ENCODE data around the gene ISY1. TPM values are rescaled to one million over a fixed set of nuclear protein-coding genes. Genes with fewer than 3 reads are reported as not detected.
"Not testable (repeated sequence)": the region's sequence is repeated elsewhere in the genome, so short reads cannot be mapped to it uniquely, and the experiment has no call there.

ISY1 gene
- total and polyA plus RNA-seq, 5 experiments from 2014 or later = 47.1 to 119 (median 101) TPM

DNA sequence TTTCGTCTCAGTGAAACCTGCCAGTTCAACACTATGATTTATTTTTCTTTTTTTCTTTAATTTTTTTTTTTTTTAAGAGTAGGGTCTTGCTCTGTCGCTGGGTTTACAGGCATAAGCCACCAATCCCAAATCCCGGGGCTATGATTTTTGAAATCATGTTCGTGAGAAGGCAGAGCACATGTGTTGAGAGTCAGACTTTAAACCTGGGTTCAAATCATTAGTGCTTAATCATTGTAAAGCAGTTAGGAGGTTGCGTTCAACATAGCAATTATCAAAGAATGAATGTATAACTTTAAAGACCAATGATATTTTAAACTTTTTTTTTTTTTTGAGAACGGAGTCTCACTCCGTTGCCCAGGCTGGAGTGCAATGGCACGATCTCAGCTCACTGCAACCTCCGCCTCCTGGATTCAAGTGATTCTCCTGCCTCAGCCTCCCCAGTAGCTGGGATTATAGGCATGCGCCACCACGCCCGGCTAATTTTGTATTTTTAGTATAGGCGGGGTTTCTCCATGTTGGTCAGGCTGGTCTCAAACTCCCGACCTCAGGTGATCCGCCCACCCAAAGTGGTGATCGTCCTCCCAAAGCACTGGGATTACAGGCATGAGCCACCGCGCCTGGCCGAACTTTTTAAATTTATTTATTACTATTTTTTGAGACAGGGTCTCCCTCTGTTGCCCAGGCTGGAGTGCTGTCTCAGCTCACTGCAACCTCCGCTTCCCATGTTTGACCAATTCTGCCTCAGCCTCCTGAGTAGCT lies 24.1 kb upstream of the ISY1 start:
- ATAC-seq, DNase-seq, H3K27me3 Mint-ChIP-seq, H3K9me3 Mint-ChIP-seq: not testable (repeated sequence)
- peak overlapping the region; percentile 19 to 100 (median 98) for H3K27ac Mint-ChIP-seq
- H3K4me1 Mint-ChIP-seq = peaks cover 13 to 38% (median 28%) of the 10 kb centered on the region in 4 donors
- peaks cover 5 to 25% (median 7%) of the 10 kb centered on the region in 3 donors for H3K36me3 Mint-ChIP-seq
- POLR2A ChIA-PET = interaction anchor here (1.1 to 2.9 kb wide), 8 partner anchors 30 to 215 kb away, joined by 3 to 16 read pairs (median 6); partner anchors contain the start of genes COPG1 and RAB43
- H3K4me3 Mint-ChIP-seq = peak overlapping the region; percentile 33 to 99 (median 96)

DNA sequence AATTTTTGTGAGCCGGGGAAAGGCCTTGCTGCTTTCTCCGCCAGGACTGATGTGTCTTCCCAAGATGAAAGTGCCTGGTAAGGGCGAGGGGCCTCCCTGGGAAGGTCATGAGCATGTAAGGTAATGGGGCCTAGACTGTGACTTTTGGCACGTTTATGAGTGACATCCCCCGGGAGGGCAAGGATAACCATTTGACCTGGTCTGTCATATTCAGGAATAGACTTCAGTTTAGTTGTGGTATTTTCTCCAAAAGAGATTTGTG lies 23.5 kb upstream of the ISY1 start:
- POLR2A ChIA-PET = interaction anchor here (1.2 to 4.9 kb wide), 13 partner anchors 10 to 214 kb away, joined by 3 to 93 read pairs (median 7); partner anchors contain the start of genes COPG1 and RAB43
- peak overlapping the region; percentile 92 to 100 (median 98) for H3K27ac Mint-ChIP-seq
- peak overlapping the region; percentile 91 to 99 (median 96) for H3K4me3 Mint-ChIP-seq
- H3K27me3 Mint-ChIP-seq = no peaks in the 10 kb centered on the region
- ATAC-seq (peak; percentile 11 to 13), DNase-seq (no peak)
- H3K9me3 Mint-ChIP-seq = no peaks in the 10 kb centered on the region
- peaks cover 7 to 30% (median 7%) of the 10 kb centered on the region in 3 donors for H3K36me3 Mint-ChIP-seq
- peaks cover 13 to 44% (median 31%) of the 10 kb centered on the region in 4 donors for H3K4me1 Mint-ChIP-seq

DNA sequence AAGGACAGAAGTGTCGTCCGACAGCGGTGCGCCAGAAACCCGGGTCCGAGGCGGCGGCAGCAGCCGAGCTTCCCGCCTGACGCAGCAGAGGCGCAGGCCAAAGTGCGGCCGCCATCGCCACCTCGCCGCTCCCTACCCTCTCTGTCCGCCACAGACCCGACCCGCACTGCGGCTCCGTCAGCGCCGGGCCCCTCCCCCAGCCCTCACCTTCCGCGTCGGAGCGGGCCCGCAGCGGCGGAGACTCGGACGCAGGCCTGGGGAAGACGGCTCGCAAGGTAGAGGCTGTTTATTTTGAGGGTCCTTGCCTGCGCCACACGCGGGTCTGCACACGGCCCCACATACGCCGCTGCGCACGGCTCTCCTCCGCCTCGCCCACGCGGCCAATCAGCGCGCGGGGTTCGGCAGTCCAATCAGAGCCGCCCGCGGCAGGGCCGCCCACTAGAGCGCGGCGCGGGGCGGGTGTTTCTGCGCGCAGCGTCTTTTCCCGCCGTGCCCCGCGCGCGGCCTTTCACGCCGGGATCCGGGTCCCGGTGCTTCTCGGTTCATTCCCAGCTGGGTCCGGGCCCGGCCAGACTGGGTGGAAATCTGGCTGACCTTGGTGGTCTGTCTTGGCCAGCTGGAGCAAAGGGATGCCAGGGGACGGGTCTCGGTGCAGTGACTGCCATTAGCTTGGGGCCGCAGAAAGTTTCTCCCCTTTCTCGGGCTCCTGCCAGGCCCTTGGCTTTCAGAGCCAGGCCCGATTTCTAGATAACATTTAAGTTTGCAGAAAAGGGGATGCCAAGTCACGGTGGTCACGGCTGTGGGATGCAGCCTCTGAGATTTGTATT lies 22.9 kb upstream of the ISY1 start, which contains the start of gene CNBP:
CNBP (minus strand) TSS at position 328 of the 827 bp plus-strand sequence. CDS start 12,139 bp downstream, outside the sequence.
- ATAC-seq (peak; percentile 95 to 97), DNase-seq (peak; percentile 87 to 96 (median 93))
- Mint-ChIP-seq H3K27ac (peak within 1 kb of the TSS; percentile 92 to 100 (median 98)), H3K27me3 (no peaks in the 10 kb centered on the region), H3K36me3 (peaks cover 7 to 36% (median 10%) of the 10 kb centered on the region in 3 donors), H3K4me3 (peak within 1 kb of the TSS; percentile 91 to 99 (median 96)), H3K9me3 (no peaks in the 10 kb centered on the region), H3K4me1 (peaks cover 14 to 50% (median 37%) of the 10 kb centered on the region in 4 donors)
- POLR2A ChIA-PET = interaction anchor here (0.5 to 4.9 kb wide), 23 partner anchors 9 to 259 kb away, joined by 3 to 93 read pairs (median 5); partner anchors contain the start of genes CFAP92, COPG1, HMCES and RAB43

GRCh38 chr3:129182390-129183185 lies 21.7 kb upstream of the ISY1 start:
- Mint-ChIP-seq H3K4me3 (peak overlapping the region; percentile 91 to 99 (median 96)), H3K9me3 (no peaks in the 10 kb centered on the region), H3K36me3 (peaks cover 8 to 48% (median 14%) of the 10 kb centered on the region in 3 donors), H3K27me3 (no peaks in the 10 kb centered on the region), H3K27ac (peak overlapping the region; percentile 92 to 100 (median 98)), H3K4me1 (peaks cover 15 to 62% (median 47%) of the 10 kb centered on the region in 4 donors)
- POLR2A ChIA-PET = interaction anchor here (0.5 to 4.9 kb wide), 28 partner anchors 7 to 212 kb away, joined by 3 to 93 read pairs (median 5); partner anchors contain the start of genes CFAP92, COPG1, HMCES and RAB43
- ATAC-seq = no peak
- DNase-seq = peak in 3 of 10 donors; percentile 32 to 40 (median 37)

- peaks cover 10 to 55% (median 14%) of the 10 kb centered on the region in 3 donors for H3K36me3 Mint-ChIP-seq
- no peak for DNase-seq
- no peaks in the 10 kb centered on the region for H3K9me3 Mint-ChIP-seq
- peak overlapping the region; percentile 92 to 100 (median 98) for H3K27ac Mint-ChIP-seq
- H3K27me3 Mint-ChIP-seq = no peaks in the 10 kb centered on the region
- H3K4me3 Mint-ChIP-seq = peak overlapping the region; percentile 91 to 99 (median 96)
- peaks cover 18 to 69% (median 55%) of the 10 kb centered on the region in 4 donors for H3K4me1 Mint-ChIP-seq
- POLR2A ChIA-PET = interaction anchor here (0.5 to 4.9 kb wide), 14 partner anchors 7 to 212 kb away, joined by 3 to 93 read pairs (median 4); partner anchors contain the start of gene RAB43
- no peak for ATAC-seq
Observed at GRCh38 chr3:129181819-129182218, 21.0 kb upstream of the ISY1 start.

DNA sequence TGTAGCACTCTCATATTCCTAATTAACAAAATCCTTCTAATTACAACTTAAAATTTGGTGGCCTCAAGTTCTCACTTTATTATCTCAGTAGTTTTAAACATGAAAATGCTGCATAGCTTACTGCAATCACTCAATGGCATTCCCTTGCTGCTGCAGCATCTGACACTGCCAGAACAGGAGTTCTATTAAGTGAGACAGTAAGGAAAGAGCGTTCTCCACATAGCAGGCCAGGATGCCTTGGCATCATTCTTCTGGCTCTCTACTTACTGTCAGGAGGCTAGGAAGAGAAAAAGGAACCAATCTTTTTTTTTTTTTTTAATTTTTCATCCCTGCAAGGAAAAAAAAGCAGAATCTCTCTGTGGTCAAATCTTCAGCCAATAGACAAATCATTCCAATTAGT lies 19.6 kb upstream of the ISY1 start:
- Mint-ChIP-seq H3K4me3 (peak overlapping the region; percentile 91 to 99 (median 96)), H3K4me1 (peaks cover 26 to 76% (median 65%) of the 10 kb centered on the region in 4 donors), H3K27ac (peak overlapping the region; percentile 86 to 100 (median 95)), H3K27me3 (no peaks in the 10 kb centered on the region), H3K36me3 (peaks cover 10 to 69% (median 14%) of the 10 kb centered on the region in 3 donors), H3K9me3 (no peaks in the 10 kb centered on the region)
- POLR2A ChIA-PET = interaction anchor here (2.1 to 4.9 kb wide), 3 partner anchors 18 to 60 kb away, joined by 11 to 93 read pairs (median 44); partner anchors contain the start of gene RAB43
- no peak for ATAC-seq
- DNase-seq = no peak

- Mint-ChIP-seq H3K4me3 (peak overlapping the region; percentile 3 to 95 (median 64)), H3K9me3 (no peaks in the 10 kb centered on the region), H3K36me3 (peaks cover 8 to 86% (median 21%) of the 10 kb centered on the region in 3 donors), H3K27me3 (no peaks in the 10 kb centered on the region), H3K4me1 (peaks cover 27 to 96% (median 81%) of the 10 kb centered on the region in 4 donors), H3K27ac (peak overlapping the region; percentile 17 to 87 (median 60))
- no peak for DNase-seq
- ATAC-seq = no peak
- POLR2A ChIA-PET = interaction anchor here (0.6 to 1.3 kb wide), 3 partner anchors 10 to 111 kb away, joined by 3 to 4 read pairs (median 4); no protein-coding TSS in a partner anchor
Observed at GRCh38 chr3:129176051-129176450, 15.2 kb upstream of the ISY1 start.

- ATAC-seq (no peak), DNase-seq (no peak)
- peak overlapping the region; percentile 8 to 71 (median 62) for H3K4me3 Mint-ChIP-seq
- no peaks in the 10 kb centered on the region for H3K27me3 Mint-ChIP-seq
- H3K36me3 Mint-ChIP-seq = peaks cover 14 to 87% (median 30%) of the 10 kb centered on the region in 3 donors
- POLR2A ChIA-PET = interaction anchor here (0.7 to 2.3 kb wide), 2 partner anchors 10 to 180 kb away, joined by 3 to 10 read pairs; partner anchors contain the start of gene CNBP
- peak overlapping the region in 8 of 10 donors; percentile 14 to 85 (median 40) for H3K27ac Mint-ChIP-seq
- H3K9me3 Mint-ChIP-seq = no peaks in the 10 kb centered on the region
- peaks cover 22 to 78% (median 70%) of the 10 kb centered on the region in 4 donors for H3K4me1 Mint-ChIP-seq
Observed at GRCh38 chr3:129173725-129174124, 12.9 kb upstream of the ISY1 start.

- DNase-seq (no peak), ATAC-seq (no peak)
- Mint-ChIP-seq H3K4me1 (peaks cover 22 to 73% (median 65%) of the 10 kb centered on the region in 4 donors), H3K4me3 (peak overlapping the region in 9 of 10 donors; percentile 8 to 64 (median 48)), H3K36me3 (peaks cover 14 to 87% (median 27%) of the 10 kb centered on the region in 3 donors), H3K27ac (peak overlapping the region in 6 of 10 donors; percentile 19 to 66 (median 37)), H3K9me3 (no peaks in the 10 kb centered on the region), H3K27me3 (no peaks in the 10 kb centered on the region)
- POLR2A ChIA-PET = interaction anchor here (2.3 kb wide), 1 partner anchor 10 kb away, joined by 10 read pairs; the partner anchor contains the start of gene CNBP
Observed at GRCh38 chr3:129173206-129173605, 12.3 kb upstream of the ISY1 start.

DNA sequence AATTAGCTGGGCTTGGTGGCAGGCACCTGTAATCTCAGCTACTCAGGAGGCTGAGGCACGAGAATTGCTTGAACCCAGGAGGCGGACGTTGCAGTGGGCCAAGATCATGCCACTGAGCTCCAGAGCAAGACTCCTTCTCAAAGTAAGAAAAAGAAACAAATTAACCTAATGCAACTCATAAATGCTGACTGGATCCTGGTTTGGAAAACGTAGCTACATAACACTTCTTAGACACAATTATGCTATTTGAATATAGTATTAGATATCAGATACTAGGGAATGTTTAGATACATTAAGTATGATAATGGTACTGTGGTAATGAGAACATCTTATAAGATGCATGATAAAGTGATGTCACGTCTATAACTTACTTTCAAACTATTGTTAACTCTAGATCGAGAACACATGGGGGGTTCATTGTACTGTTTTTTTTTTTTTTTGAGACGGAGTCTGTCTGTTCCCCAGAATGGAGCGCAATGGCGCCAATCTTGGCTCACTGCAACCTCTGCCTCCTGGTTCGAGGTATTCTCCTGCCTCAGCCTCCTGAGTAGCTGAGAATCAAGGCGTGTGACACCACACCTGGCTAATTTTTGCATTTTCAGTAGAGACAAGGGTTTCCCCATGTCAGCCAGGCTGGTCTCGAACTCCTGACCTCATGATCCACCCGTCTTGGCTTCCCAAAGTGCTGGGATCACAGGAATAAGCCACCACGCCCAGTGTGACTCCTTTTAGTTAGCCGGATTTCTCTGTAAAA lies 5.9 kb upstream of the ISY1 start:
- Mint-ChIP-seq H3K36me3 (peaks cover 11 to 60% (median 24%) of the 10 kb centered on the region in 3 donors), H3K4me1 (peaks cover 10 to 28% (median 25%) of the 10 kb centered on the region in 4 donors), H3K27ac (peak overlapping the region in 6 of 10 donors; percentile 9 to 60 (median 23)), H3K9me3 (no peaks in the 10 kb centered on the region), H3K4me3 (no peak overlapping the region), H3K27me3 (no peaks in the 10 kb centered on the region)
- DNase-seq (no peak), ATAC-seq (no peak)
- POLR2A ChIA-PET = interaction anchor here (0.7 to 1.1 kb wide), 4 partner anchors 10 to 114 kb away, joined by 4 to 6 read pairs (median 5); no protein-coding TSS in a partner anchor

Measured in naive thymus-derived CD8-positive, alpha-beta T cell (primary cell).